ENCODE results near the gene FPGT. TPM values are rescaled to one million over a fixed set of nuclear protein-coding genes. Genes with fewer than 3 reads are reported as not detected.

Gene FPGT
- total RNA-seq, 1 experiment from 2014 or later = 12.0 TPM

DNA sequence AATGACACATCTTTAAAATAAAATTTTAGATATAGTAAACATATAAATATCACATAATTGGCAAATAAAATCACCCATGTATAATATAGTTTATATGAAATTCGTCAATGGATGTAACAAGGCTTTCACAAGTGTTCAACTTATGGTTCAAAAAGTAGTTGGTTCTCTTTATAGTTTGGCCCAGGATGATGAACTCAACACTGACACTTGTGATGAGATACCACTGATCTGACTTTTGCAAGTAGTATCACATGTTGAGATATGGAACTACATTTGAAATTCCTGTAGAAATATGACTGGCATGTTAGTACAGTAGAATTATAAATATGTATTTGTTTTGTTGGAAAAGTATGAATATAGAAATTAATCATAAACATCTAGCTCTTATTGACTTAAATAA lies 39.0 kb downstream of the FPGT start:
- ChIA-PET RAD21 (ENCODE audit: low non-redundant PET in 1 of 2, low total read pairs in 2 of 2, uncharacterized antibody in 2 of 2, unreplicated experiment in 2 of 2) (no interaction called here), CTCF (no interaction called here), POLR2A (no interaction called here)
- Histone ChIP-seq H3K4me1 (ENCODE audit: control insufficient read depth in 1 of 2, insufficient read depth in 2 of 2, low read length in 2 of 2) (no peaks in the 10 kb centered on the region), H3K27ac (ENCODE audit: low read depth, low read length) (no peak overlapping the region), H3K36me3 (ENCODE audit: control insufficient read depth in 1 of 2, insufficient read depth in 2 of 2, low read length in 2 of 2) (no peaks in the 10 kb centered on the region), H3K27me3 (ENCODE audit: insufficient read depth, low read length) (no peaks in the 10 kb centered on the region; the same call in 1 of the 2 replicates), H3K9ac (ENCODE audit: low read length) (no peak overlapping the region), H4K20me1 (ENCODE audit: insufficient read depth) (no peaks in the 10 kb centered on the region), H3K4me3 (replicated peaks in 1 of 2; ENCODE audit: low read depth in 1 of 2, low read length in 2 of 2) (no peak overlapping the region), H3K4me2 (ENCODE audit: low read length) (no peak overlapping the region), H2AFZ (ENCODE audit: low read depth, low read length, poor library complexity, severe bottlenecking) (no peak overlapping the region), H3K79me2 (ENCODE audit: insufficient read depth, low read length) (no peaks in the 10 kb centered on the region), H3K9me2 (ENCODE audit: insufficient read depth) (no peaks in the 10 kb centered on the region), H3K9me3 (ENCODE audit: control insufficient read depth in 1 of 2, insufficient read depth in 1 of 2, low read depth in 1 of 2, low read length in 2 of 2) (no peaks in the 10 kb centered on the region)
- TF ChIP-seq YY1 (IDR thresholded peaks at IDR 0.05; ENCODE audit: extremely low read depth, insufficient replicate concordance, low read depth, low read length) = no peak
- no peak for TF ChIP-seq RAD21 (IDR thresholded peaks at IDR 0.05; ENCODE audit: low read depth)
- TF ChIP-seq SIN3A (IDR thresholded peaks at IDR 0.05; ENCODE audit: low read depth) = no peak
- TF ChIP-seq EZH2phosphoT487 (IDR thresholded peaks at IDR 0.05; ENCODE audit: borderline replicate concordance) = no peak
- TF ChIP-seq FOSL1 (IDR thresholded peaks at IDR 0.05; ENCODE audit: low read depth) = no peak
- no peak for TF ChIP-seq POLR2AphosphoS5 (IDR thresholded peaks at IDR 0.05; ENCODE audit: low read depth, low read length)
- TF ChIP-seq POLR2A (IDR thresholded peaks at IDR 0.05; ENCODE audit: borderline replicate concordance, extremely low read depth, insufficient read depth, insufficient read length) = no peak
- no peak for TF ChIP-seq EZH2 (IDR thresholded peaks at IDR 0.05)
- TF ChIP-seq, protein P1, sequence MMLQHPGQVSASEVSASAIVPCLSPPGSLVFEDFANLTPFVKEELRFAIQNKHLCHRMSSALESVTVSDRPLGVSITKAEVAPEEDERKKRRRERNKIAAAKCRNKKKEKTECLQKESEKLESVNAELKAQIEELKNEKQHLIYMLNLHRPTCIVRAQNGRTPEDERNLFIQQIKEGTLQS (IDR thresholded peaks at IDR 0.05) = no peak
- TF ChIP-seq, protein P2, sequence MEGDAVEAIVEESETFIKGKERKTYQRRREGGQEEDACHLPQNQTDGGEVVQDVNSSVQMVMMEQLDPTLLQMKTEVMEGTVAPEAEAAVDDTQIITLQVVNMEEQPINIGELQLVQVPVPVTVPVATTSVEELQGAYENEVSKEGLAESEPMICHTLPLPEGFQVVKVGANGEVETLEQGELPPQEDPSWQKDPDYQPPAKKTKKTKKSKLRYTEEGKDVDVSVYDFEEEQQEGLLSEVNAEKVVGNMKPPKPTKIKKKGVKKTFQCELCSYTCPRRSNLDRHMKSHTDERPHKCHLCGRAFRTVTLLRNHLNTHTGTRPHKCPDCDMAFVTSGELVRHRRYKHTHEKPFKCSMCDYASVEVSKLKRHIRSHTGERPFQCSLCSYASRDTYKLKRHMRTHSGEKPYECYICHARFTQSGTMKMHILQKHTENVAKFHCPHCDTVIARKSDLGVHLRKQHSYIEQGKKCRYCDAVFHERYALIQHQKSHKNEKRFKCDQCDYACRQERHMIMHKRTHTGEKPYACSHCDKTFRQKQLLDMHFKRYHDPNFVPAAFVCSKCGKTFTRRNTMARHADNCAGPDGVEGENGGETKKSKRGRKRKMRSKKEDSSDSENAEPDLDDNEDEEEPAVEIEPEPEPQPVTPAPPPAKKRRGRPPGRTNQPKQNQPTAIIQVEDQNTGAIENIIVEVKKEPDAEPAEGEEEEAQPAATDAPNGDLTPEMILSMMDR (IDR thresholded peaks at IDR 0.05 in 2 of 3, conservative IDR thresholded peaks at IDR 0.05 in 1 of 3; ENCODE audit: borderline replicate concordance in 1 of 3, insufficient read depth in 1 of 3, low read depth in 2 of 3, low read length in 2 of 3) = no peak
- no peak for TF ChIP-seq CEBPB (IDR thresholded peaks at IDR 0.05; ENCODE audit: low read depth)
- TF ChIP-seq ZNF274 (IDR thresholded peaks at IDR 0.05; ENCODE audit: low read depth, low read length) = no peak
- TF ChIP-seq REST (IDR thresholded peaks at IDR 0.05; ENCODE audit: low read depth) = no peak
- TF ChIP-seq SRF (IDR thresholded peaks at IDR 0.05; ENCODE audit: low read depth) = no peak
- TF ChIP-seq ELF1 (IDR thresholded peaks at IDR 0.05; ENCODE audit: borderline replicate concordance, low read depth) = no peak
- intact Hi-C loops (cut with micrococcal nuclease) = no loop called here
- no TSS peak for BruUV-seq (replicated peaks)
- ATAC-seq (no peak), DNase-seq (ENCODE audit: low read depth, low spot score) (no peak)

Measured in HCT116 (cell line).